ENCODE data around the gene CACNA1C.

CACNA1C gene

GRCh38 chr12:2017546-2018337, 35.0 kb upstream of the CACNA1C start:
- Histone ChIP-seq H3K36me3 (no peaks in the 10 kb centered on the region), H3K9me3 (ENCODE audit: severe bottlenecking) (peaks cover 3% of the 10 kb centered on the region), H3K27me3 (ENCODE audit: insufficient read depth, low read depth, severe bottlenecking) (no peaks in the 10 kb centered on the region), H3K27ac (no peak overlapping the region), H3K4me3 (ENCODE audit: low read depth, low read length) (no peak overlapping the region)
- TF ChIP-seq CTCF (IDR thresholded peaks at IDR 0.05; ENCODE audit: low read depth, low read length) = no peak
- no peak for DNase-seq

GRCh38 chr12:2018391-2018790, 34.4 kb upstream of the CACNA1C start:
- H3K27ac ChIP-seq = no peak overlapping the region

GRCh38 chr12:2019126-2019525, 33.7 kb upstream of the CACNA1C start:
- Histone ChIP-seq H3K27me3 (ENCODE audit: insufficient read depth, low read depth, severe bottlenecking) (no peaks in the 10 kb centered on the region), H3K9me3 (ENCODE audit: severe bottlenecking) (peaks cover 3% of the 10 kb centered on the region), H3K27ac (no peak overlapping the region), H3K36me3 (no peaks in the 10 kb centered on the region), H3K4me3 (ENCODE audit: low read depth, low read length) (no peak overlapping the region)
- DNase-seq = no peak
- TF ChIP-seq CTCF (IDR thresholded peaks at IDR 0.05; ENCODE audit: low read depth, low read length) = no peak

More at GRCh38 chr12:2018391-2018790, 34.4 kb upstream of the CACNA1C start:
- H3K4me3 ChIP-seq (ENCODE audit: low read depth, low read length) = no peak overlapping the region
- no peaks in the 10 kb centered on the region for H3K36me3 ChIP-seq
- H3K9me3 ChIP-seq (ENCODE audit: severe bottlenecking) = peaks cover 3% of the 10 kb centered on the region
- DNase-seq = no peak
- no peak for TF ChIP-seq CTCF (IDR thresholded peaks at IDR 0.05; ENCODE audit: low read depth, low read length)
- no peaks in the 10 kb centered on the region for H3K27me3 ChIP-seq (ENCODE audit: insufficient read depth, low read depth, severe bottlenecking)

GRCh38 chr12:2020511-2020910, 32.3 kb upstream of the CACNA1C start:
- no peaks in the 10 kb centered on the region for H3K27me3 ChIP-seq (ENCODE audit: insufficient read depth, low read depth, severe bottlenecking)

GRCh38 chr12:2023365-2023764, 29.4 kb upstream of the CACNA1C start:
- Histone ChIP-seq H3K36me3 (no peaks in the 10 kb centered on the region), H3K27me3 (ENCODE audit: insufficient read depth, low read depth, severe bottlenecking) (no peaks in the 10 kb centered on the region), H3K27ac (no peak overlapping the region), H3K9me3 (ENCODE audit: severe bottlenecking) (peaks cover 3% of the 10 kb centered on the region), H3K4me3 (ENCODE audit: low read depth, low read length) (no peak overlapping the region)
- TF ChIP-seq CTCF (IDR thresholded peaks at IDR 0.05; ENCODE audit: low read depth, low read length) = no peak
- no peak for DNase-seq

More at GRCh38 chr12:2020511-2020910, 32.3 kb upstream of the CACNA1C start:
- Histone ChIP-seq H3K4me3 (ENCODE audit: low read depth, low read length) (no peak overlapping the region), H3K9me3 (ENCODE audit: severe bottlenecking) (peaks cover 3% of the 10 kb centered on the region), H3K27ac (no peak overlapping the region), H3K36me3 (no peaks in the 10 kb centered on the region)
- TF ChIP-seq CTCF (IDR thresholded peaks at IDR 0.05; ENCODE audit: low read depth, low read length) = no peak
- DNase-seq = no peak
